NB4 (cell line): ENCODE measurements around the gene ZSCAN18.

ENCODE experiments used
- DNase-seq: peaks from one replicate; pipeline ENCODE4 v3.0.0; 2010; ENCODE audit warnings: low read depth
- H3K4me3 ChIP-seq: one replicate; pipeline ENCODE4 v1.5.1; 2011; ENCODE audit warnings: mild to moderate bottlenecking, low read depth, low read length, moderate library complexity
- CTCF ChIP-seq: IDR thresholded peaks from one replicate; pipeline ENCODE4 v1.5.1; 2012; ENCODE audit warnings: low read depth, low read length
- MAX ChIP-seq: IDR thresholded peaks from 2 replicates; pipeline ENCODE4 v1.6.1; 2011; ENCODE audit warnings: low read depth, low read length
- MYC ChIP-seq: IDR thresholded peaks from 2 replicates; pipeline ENCODE4 v1.6.1; 2011; ENCODE audit warnings: low read depth, low read length
- POLR2A ChIP-seq: IDR thresholded peaks from 2 replicates; pipeline ENCODE4 v1.6.1; 2011; ENCODE audit warnings: mild to moderate bottlenecking; ENCODE audit not compliant: insufficient read length; ENCODE audit errors: extremely low read depth

Gene ZSCAN18

GRCh38 chr19:58079792-58080191, 18.2 kb downstream of the ZSCAN18 start:
- DNase-seq = no peak
- H3K4me3 ChIP-seq = no peak overlapping the region
- TF ChIP-seq MAX (no peak), MYC (no peak), CTCF (no peak), POLR2A (no peak)

DNA sequence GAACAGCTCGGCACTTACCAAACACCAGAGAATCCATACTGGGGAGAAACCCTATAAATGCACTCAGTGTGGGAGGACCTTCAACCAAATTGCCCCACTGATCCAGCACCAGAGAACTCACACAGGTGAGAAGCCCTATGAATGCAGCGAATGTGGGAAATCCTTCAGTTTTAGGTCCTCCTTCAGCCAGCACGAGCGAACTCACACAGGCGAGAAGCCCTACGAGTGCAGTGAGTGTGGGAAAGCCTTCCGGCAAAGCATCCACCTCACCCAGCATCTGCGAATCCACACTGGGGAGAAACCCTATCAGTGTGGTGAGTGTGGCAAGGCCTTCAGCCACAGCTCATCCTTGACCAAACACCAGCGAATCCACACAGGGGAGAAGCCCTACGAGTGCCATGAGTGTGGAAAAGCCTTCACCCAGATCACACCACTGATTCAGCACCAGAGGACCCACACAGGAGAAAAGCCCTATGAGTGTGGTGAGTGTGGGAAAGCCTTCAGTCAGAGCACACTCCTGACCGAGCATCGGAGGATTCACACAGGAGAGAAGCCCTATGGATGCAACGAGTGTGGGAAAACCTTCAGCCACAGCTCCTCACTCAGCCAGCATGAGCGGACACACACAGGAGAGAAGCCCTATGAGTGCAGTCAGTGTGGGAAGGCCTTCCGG, 30.7 kb downstream of the ZSCAN18 start:
- H3K4me3 ChIP-seq = no peak overlapping the region
- TF ChIP-seq CTCF (no peak), MAX (no peak), MYC (no peak), POLR2A (no peak)
- no peak for DNase-seq

DNA sequence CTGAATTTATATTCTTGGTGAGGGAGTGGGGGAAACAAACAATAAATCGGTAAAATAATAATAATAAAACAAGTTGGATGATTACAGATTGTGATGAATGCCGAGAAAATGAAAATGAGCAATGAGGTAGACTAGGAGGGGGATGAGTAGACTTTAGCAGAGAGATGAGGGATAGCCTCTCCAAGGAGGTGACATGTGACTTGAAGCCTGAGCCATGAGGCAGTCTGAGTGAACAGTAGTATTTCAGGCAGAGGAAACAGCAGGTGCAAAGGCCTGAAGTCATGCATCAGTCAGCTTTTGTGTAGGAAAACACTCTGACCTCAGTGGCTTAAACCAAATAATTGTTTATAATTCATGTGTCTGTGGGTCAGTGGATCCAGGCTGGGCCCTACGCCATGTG, 34.3 kb downstream of the ZSCAN18 start:
- DNase-seq = no peak
- TF ChIP-seq MYC (no peak), CTCF (no peak), POLR2A (no peak), MAX (no peak)
- H3K4me3 ChIP-seq = no peak overlapping the region

DNA sequence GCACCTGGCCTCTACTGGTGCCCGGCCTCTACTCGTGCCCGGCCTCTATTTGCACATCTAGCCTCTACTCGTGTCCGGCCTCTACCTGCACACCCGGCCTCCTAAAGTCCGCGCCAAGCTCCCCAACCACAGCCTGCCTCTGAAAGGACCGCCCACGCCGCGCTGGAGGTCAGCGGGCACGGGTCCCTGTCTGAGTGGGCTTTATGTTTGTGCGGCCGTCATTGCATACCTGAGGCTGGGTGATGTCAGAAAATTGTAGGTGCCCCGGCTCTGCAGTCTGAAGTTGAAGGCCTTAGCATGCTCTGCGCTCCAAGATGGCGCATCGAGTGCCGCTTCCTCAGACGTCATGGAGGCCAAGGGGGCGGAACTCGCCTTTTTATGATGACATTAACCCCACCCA, 37.8 kb downstream of the ZSCAN18 start:
- no peak overlapping the region for H3K4me3 ChIP-seq
- DNase-seq = no peak
- TF ChIP-seq POLR2A (no peak), CTCF (no peak), MYC (no peak), MAX (no peak)

- H3K4me3 ChIP-seq = no peak overlapping the region
- TF ChIP-seq MAX = no peak
- TF ChIP-seq POLR2A = no peak
- no peak for TF ChIP-seq CTCF
- no peak for TF ChIP-seq MYC
- DNase-seq = no peak
Measured at GRCh38 chr19:58059671-58060078, 38.4 kb downstream of the ZSCAN18 start.
